Activated CD4-positive, alpha-beta T cell treated with anti-CD3 and anti-CD28 coated beads, Interleukin-2, amount 50 U/mL, for 16 hours (primary cell): ENCODE results near the gene CCBE1.
"Not testable (repeated sequence)": the region's sequence is repeated elsewhere in the genome, so short reads cannot be mapped to it uniquely, and the experiment has no call there.

Experiments used
- DNase-seq: peaks from one replicate; pipeline ENCODE4 v3.0.0-alpha.2; 2020

CCBE1 gene

DNA sequence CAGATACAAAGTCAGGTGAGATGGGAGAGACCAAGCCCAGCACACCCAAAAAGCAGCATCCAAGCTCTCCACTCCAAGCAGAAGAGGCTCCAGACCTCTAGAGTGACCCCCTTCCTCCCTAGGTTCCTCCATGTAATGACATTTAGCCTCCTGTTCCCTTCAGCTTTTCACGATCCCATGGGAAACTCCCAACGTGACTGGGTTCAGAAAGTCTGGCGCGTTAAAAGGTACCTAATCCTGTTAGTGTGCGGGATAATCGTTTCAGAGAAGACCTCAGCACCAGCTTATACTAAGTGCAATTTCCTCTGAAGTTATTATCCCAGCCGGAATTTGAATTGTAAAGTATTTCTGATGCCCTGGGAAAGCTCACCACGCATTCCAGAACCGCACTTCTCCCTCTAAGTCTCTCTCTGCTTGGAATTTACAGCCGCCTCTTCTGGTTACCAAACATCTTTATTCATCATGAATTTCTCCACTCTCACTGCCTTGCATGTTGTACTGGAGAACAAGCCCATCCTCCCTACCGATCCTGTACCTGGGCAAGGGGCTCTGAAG lies 46.9 kb downstream of the CCBE1 start:
- no peak for DNase-seq

DNA sequence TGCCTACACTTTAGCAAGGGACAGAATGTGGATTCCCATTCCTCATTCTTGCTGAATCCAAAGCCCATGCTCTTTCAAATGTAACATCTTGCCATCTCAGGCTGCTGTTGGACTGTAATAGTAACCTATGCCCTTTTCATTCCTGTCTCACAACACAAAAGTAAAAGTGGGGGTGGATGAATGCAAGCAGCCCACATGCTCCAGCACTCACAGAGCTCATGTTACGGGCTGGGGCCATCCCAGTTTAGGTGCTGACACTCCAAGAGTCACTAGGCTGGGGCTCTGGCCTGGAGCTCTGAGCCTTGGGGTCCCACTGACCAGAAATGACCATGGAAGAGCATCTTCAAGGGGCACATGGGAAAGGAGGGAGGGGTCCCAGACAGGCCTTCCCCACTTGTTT lies 47.6 kb downstream of the CCBE1 start:
- no peak for DNase-seq

DNA sequence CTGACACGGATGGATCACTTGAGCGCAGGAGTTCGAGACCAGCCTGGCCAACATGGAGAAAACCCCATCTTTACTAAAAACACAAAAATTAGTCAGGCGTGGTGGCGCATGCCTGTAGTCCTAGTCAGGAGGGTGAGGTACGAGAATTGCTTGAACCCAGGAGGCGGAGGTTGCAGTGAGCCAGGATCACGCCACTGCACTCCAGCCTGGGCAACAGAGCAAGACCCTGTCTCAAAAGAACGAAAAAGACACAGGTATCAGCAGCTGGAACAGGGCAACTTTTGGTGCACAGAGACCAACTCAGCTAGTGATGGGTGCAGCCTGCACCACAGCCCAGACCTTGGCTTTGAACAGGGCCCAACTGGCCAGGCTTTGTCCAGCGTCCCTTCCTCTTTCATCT lies 48.8 kb downstream of the CCBE1 start:
- DNase-seq, result not testable (repeated sequence)

DNA sequence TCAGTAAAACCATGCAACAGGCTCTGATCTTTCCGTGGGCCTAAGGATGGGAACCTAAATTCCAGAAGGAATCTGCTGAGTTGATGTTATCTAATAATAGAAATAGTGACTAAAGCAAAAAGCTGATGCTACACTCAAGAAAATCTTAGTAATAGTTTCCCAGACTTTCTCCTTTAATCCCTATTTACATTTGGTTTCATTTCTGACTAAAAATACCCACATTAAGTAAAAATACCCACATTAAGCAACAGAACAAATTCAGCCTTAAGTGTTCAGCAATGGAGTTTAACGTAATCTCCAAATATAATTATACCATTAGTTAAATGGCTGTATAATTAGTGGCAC lies 50.3 kb downstream of the CCBE1 start:
- no peak for DNase-seq

DNA sequence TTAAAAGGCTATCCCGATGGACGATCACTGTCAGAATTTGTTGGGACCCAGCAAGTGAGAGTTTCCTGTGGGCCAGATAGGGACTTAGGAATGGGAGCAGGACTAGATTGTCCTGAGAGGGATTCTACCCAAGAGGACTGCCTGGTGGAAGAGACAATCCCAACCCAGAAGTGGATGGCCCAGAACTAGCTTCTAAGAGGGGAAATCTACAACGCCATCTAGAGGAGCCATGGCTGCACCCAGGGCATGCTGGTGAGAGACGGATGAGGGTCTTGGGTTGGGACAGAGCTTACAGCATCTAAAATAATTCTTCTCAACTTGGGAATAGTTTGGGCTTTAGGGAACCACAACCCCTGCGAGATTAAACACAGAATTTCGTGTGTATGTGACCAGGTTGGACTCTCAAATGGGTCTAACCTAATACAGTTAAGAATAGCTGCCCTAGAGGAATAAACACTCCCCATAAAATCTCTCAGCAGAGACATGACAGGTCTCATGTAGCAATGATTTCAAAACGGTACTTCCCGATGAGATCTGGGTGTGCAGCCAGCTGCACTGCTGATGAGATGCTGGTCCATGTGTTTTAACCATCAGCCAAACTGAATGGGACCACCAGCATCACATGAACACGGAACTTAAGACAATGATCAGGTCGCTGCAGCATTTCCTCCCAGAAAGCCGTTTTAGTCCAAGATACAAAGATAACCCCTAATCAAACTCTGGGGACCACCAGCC lies 50.8 kb downstream of the CCBE1 start:
- DNase-seq, result no peak

DNA sequence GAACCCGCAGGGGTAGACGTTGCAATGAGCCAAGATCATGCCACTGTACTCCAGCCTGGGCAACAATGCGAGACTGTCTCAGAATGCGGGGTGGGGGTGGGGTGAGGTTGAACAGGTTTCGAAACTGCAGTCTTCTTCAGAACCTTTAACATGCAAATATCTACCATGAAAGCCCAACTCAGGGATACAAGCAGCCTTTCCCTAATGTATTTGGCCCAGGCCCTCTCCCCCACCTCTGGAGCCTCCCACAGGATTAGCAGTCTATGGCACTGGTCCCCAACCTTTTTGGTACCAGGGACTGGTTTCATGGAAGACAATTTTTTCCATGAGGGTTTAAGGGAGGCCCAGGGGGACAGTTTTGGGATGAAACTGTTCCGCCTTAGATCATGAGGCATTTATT lies 53.5 kb downstream of the CCBE1 start:
- no peak for DNase-seq

DNA sequence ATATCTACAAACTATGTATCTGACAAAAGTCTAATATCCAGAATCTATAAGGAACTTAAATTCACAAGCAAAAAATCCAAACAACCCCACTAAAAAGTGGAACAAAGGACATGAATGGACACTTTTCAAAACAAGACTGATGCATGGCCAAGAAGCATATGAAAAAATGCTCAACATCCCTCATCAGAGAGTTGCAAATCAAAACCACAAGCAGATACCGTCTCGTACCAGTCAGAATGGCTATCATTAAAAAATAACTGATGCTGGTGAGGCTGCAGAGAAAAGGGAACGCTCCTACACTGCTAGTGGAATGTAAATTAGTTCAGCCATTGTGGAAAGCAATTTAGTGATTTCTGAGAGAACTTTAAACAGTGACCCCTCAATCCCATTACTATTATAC lies 56.5 kb downstream of the CCBE1 start:
- no peak for DNase-seq

DNA sequence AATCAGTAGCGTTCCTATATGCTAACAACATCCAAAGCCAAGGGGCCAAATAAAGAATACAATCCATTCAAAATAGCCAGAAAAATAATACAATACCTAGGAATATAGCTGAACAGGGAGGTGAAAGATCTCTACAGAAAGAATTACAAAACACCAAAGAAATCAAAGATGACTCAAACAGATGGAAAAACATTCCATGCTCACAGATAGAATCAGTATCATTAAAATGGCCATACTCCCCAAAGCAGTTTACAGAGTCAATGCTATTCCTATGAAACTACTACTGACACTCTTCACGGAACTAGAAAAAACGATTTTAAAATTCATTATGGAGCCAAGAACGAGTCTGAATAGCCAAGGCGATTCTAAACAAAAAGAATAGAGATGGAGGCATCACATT lies 57.4 kb downstream of the CCBE1 start:
- DNase-seq, result no peak

DNA sequence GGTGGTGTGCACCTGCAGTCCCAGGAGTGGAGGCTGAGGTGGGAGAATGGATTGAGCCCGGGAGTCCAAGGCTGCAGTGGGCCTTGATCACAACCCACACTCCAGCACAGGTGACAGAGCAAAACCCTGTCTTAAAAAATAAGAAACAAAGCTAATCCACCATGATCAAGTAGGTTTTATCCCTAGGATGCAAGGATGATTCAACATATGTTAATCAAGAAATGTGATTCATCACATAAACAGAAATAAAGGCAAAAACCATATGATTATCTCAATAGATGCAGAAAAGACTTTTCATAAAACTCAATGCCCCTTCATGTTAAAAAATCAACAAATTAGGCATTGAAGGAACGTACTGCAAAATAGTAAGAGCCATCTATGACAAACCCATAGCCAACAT lies 58.1 kb downstream of the CCBE1 start:
- no peak for DNase-seq

DNA sequence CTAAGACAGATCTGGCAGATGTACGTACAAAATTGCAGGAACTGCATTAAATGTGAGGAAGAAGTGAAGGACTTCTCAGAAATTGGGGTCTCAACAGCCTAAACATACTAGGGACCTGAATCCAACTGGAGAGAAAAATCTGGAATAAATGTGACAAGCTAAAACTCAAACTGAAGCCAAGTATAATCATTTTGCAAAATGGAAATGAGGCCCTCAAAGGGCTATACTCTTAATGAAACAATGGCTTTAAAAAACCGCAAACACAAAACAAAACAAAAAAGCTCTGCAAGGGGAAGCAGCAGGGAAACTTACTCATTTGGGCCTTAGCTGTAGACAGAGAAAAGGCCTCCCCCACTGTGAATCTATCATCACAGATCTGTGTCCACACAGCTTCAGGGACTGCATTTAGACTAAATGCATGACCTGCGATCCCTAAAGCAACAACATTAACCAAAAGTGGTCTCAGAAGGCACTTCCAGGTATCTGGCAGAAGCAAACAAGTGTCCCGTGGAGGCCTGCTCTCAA lies 63.2 kb downstream of the CCBE1 start:
- DNase-seq, result no peak

DNA sequence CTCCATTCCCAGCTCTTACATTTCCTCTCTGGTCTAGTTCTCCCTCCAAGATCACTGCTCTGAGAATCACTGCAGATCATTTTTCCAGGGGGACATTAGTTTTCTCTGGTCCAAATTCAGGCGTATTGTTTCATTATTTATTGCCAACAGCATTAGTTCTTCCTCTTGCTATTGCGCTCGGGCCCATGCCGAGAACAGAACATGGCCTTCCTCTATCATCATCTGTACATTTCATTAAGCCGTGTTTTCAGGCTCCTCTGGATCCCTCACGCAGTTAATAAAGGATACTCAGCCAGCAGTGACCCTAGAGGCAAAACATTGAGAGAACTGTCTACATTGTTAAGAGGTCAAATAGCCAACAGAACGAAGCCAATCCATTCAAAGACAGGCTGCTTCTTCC lies 63.9 kb downstream of the CCBE1 start:
- no peak for DNase-seq

DNA sequence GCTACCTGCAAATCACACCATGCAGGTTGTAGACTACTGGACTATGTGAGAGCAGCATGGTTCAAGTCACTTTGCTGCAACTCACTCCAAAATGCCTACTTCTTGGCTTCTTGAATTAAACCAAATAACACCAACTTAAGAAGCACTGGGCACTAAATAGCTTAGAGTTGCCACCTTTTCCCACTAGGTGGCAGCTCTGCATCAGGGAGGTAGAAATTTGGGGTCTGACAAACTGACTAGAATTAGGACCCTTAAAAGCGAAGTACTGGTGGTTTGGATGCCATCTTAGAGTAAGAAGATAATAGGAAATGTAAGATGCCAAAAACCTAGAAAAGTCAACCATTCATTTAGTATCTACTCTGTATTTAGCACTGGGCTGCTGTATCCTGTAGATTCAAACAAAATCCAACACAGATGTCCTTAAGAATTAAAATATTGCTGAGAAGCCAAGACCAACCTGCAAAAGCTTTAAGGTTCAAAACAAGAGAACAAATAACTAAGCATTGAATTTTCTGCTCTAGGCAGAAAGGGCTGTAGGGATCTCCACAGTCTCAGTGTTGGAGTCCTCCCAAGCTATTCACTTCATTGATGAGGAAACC lies 65.5 kb downstream of the CCBE1 start:
- peak; percentile 1 for DNase-seq

DNA sequence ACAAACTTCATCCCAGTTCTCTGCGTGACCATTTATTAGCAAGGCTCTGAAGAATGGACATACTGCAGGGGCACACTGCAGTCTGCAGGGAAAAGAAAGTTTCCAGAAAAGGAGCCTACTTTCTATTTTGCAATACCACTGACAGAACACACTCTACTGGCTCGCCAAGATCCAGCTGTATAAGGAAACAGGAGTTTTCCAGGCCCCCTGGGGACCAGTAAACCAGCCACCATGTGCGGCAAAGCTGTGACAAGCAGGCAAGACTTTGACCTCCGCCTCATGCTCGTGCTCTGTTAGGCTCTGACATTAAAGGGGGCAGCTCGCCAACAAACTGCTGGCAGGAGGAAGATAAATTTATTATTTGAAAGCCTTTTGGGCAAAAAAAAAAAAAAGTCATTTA lies 67.3 kb downstream of the CCBE1 start:
- DNase-seq, result no peak

DNA sequence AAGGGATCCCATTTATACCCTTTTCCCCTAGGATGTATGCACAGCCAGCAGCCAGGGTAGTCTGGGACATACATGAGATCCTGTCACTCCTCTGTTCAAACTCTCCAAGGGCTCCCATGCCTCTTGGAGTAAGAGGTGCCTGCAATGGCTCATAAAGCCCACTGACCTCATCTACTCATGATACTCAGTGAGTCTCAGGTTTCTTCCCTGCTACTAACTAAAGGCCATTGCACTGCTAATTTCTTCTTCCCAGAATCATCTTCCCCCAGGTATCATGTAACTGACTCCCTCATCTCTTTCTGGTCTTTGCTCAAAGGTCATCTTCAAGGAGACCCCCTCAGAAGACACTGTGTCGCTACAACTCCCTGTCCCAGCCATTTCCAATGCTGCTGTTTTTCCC lies 68.2 kb downstream of the CCBE1 start:
- no peak for DNase-seq

DNA sequence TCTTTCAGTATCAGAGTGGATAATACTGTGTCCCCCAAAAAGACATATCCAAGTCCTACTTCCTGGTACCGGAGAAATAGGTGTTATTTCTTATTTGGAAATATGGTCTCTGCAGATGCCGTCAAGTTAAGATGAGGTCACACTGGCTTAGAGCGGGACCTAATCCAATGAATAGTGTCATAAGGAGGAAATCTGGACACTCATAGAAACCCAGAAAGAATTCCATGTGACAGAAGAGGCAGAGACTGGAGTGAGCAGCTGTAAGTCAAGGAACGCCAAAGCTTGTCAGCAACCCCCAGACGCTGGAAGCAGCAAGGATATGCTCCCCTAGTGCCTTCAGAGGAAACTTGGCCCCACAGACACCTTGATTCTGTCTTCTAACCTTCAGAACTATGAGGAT lies 69.8 kb downstream of the CCBE1 start:
- no peak for DNase-seq

DNA sequence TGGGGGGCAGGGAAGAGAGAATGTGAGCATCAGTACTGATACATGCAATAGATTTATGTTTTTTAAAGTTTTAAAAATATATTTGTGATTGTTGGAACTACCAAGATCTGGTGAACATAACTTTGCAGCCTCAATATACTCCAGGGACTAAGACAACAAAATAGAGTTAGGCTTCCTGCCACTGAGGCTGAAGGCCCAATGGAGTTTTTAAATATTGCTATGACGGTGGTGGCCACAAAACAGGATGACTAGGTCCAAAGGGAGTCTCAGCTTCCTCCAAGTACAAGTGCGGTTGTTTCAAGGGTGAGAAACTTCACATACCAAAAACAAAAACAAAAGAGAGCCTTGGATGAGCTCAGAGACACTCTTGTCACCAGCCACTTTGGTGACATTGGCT lies 72.9 kb downstream of the CCBE1 start:
- no peak for DNase-seq

DNA sequence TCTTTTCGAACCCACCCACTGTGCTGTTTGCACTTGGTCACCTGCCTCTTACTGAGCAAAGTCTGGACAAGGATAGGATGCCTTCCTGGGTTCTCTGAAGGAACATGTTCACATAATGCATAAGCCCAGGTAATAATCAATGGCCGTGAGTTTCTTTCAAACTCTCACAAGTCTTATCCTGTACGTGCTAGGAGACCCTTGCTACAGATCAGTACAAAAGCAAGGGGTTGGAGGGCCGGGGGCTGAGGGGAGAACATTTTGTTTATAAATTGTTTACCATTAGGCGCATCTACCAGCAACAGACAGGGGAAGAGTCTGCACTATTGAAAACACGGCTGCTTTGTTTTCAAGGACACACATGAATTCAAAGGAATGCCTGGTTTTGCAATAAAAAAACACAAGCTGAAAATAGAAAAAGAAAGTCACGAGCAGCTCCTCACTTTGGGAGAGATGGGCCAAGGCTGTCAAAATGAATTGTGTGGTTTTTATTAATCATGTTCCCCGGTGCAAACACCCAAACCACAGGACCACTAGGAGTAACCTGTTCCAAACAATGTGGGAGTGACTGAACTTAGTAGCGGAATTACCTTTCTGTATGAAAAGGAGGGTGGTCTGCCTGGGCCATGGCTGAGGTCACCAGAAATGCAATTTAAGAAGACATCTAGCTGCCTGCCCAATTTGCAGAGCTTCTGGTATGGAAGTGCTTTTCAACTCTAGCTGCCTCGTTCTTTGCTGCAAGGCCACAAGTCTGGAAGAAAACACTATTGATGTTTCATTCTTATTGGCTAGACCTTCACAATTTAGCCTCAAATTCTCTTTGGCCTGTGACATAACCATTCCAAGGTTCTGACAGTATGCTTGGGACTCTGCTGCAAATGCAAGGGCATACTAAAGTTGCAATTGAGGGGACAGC lies 73.5 kb downstream of the CCBE1 start:
- no peak for DNase-seq

DNA sequence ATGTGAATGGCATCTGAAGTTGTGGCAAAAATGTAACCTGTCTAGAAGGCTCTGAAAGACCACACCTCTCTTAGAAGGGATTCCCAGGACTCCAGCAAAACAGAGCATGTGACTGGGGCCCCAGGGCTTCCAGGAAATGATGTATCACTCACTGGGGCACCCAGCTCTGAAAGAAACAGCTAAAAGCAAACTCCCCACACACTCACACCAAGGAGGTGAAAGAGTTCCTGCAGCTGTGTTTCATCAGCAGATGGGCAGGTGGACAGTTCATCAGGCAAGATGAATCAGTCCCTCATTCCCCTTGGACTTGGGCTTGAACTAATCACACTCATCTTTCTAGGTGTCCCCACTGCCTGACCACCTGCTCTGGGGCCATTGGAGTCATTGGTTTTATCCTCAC lies 76.2 kb downstream of the CCBE1 start:
- DNase-seq, result no peak

DNA sequence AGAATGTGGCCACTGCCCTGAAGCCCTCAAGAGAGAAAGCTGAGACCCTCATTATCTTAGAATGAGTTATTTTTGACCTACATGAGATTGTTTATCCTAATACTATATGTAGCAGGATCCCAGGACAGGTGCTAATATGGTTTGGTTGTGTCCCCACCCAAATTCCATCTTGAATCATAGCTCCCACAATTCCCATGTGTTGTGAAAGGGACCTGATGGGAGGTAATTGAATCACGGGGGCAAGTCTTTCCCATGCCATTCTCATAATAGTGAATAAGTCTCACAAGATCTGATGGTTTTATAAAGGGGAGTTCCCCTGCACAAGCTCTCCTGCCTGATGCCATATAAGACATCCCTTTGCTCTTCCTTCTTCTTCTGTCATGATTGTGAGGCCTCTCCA lies 76.8 kb downstream of the CCBE1 start:
- DNase-seq, result no peak

DNA sequence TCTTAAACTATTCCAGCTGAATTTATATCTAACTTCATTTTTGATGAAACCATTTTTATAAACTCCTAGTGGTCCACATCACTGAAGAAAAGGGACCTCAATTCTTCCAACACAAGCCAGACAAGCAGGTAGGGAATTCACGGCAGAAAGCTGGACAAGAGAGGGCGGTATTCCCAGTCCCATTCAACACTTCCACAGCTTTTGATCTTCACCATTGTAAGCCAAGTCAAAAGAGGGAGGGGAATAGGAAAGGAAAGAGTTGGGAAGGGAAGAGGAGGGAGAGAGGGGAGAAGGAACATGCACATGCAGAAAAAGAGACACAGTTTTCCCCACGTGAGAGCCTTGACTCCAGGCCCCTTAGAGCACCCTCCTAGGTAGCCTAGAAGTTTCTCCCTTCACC lies 77.4 kb downstream of the CCBE1 start:
- no peak for DNase-seq

DNA sequence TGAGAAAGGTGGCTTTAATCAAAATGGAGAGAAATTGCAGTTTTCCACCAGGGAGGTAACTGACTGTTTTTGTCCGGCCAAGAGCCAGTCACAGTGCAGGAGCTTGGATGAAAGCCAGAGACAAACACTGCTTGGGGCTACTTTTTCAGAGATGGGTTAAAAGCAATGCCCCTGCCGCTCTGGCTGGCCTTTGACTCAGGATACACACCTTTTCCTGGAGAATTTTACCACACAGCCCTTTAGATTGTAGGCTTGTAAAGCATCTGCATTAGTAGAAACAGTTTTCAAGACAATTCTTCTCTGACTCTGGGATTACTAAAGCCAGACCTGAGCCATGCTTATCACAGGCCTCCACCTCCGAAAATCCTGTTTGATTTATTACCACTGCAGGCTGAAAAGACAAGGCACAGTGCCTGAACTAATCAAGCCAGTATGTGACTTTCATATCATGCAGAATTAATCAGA lies 79.7 kb downstream of the CCBE1 start:
- DNase-seq, result no peak

DNA sequence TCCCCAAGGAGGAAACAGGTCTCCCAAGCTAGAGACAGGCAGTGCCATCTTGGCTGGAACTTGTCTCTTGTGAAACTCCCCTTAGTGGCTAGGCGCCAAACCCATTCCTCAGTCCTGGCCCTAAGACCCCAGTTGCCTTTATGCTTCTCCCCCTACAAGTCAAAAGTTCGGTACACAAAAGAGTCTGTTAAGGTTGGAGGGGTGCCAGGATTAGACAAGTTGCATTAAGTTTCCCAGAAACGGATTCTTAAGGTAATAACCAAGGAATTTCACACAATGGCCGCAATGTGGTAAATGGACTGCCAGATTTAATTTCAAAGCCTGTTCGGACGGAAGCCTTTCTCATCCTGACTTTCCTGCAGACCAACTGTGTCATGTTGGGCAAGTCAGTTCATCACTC lies 80.7 kb downstream of the CCBE1 start:
- DNase-seq, result no peak

DNA sequence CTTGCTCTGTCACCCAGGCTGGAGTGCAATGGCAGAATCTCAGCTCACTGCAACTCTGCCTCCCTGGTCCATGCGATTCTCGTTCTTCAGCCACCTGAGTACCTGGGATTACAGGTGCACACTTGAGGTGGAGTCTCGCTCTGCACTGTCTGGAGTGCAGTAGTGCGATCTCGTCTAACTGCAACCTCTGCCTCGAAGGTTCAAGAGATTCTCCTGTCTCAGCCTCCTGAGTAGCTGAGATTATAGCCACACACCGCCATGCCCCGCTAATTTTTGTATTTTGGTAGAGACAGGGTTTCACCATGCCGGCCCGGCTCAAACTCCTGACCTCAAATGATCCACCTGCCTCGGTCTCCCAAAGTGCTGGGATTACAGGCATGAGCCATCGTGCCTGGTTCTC lies 83.3 kb downstream of the CCBE1 start:
- DNase-seq, result no peak

DNA sequence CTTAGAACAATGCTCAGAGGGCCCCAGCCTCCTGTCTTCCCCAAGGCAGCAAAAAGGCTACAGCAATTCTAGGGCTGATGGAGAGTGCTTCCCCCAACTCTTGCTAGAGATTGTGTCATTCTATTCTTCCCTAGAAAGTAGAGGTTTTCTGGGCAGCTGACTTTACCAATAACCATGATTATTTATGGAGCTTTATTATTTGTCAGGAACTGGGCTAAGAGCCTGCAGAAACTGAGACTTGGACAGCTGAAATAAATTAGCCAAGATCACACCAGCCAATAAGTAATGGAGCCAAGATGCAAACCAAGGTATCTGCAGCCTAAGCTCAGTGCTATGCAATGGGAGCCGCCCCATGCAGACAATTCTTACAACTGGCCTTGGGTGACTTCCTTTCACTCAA lies 84.8 kb downstream of the CCBE1 start:
- no peak for DNase-seq
